Measurements from ENCODE around the gene KRT85. TPM values are rescaled to one million over a fixed set of nuclear protein-coding genes. Genes with fewer than 3 reads are reported as not detected.
A peak's percentile ranks its signal among the peaks of the same experiment; 100 is the strongest.

KRT85 gene
- total and polyA plus RNA-seq, 2 of the 13 experiments (the other 11 are each of a cell fraction or from before 2014, with no cell fraction given), result not detected

- no peak for TF ChIP-seq ZNF597 (CRISPR knock-in tag; IDR thresholded peaks at IDR 0.05)
- no peak for TF ChIP-seq ZFP36L2 (CRISPR knock-in tag; IDR thresholded peaks at IDR 0.05)
- no peak for TF ChIP-seq MEIS1 (CRISPR knock-in tag; IDR thresholded peaks at IDR 0.05; ENCODE audit: borderline replicate concordance)
- TF ChIP-seq TSC22D2 (CRISPR knock-in tag; IDR thresholded peaks at IDR 0.05; ENCODE audit: borderline replicate concordance), result no peak
- no peak for TF ChIP-seq ZNF431 (CRISPR knock-in tag; IDR thresholded peaks at IDR 0.05; ENCODE audit: borderline replicate concordance, low read depth)
- TF ChIP-seq SRSF9 (IDR thresholded peaks at IDR 0.05; ENCODE audit: borderline replicate concordance, insufficient read depth, low read depth, low read length, poor library complexity, severe bottlenecking), result no peak
- no peak for TF ChIP-seq ZMAT5 (CRISPR knock-in tag; IDR thresholded peaks at IDR 0.05; ENCODE audit: borderline replicate concordance, low read depth)
- TF ChIP-seq ZNF724P (CRISPR knock-in tag; IDR thresholded peaks at IDR 0.05; ENCODE audit: borderline replicate concordance), result no peak
- no peak for TF ChIP-seq ELF3 (CRISPR knock-in tag; IDR thresholded peaks at IDR 0.05)
- TF ChIP-seq PHF8 (CRISPR knock-in tag; IDR thresholded peaks at IDR 0.05), result no peak
- TF ChIP-seq ZNF10 (CRISPR knock-in tag; IDR thresholded peaks at IDR 0.05; ENCODE audit: borderline replicate concordance, low read depth), result no peak
- TF ChIP-seq KDM1A (CRISPR knock-in tag; IDR thresholded peaks at IDR 0.05), result 0 out of 2 replicates have a peak, but pooled peaks have one; percentile 10
- TF ChIP-seq ZNF44 (CRISPR knock-in tag; IDR thresholded peaks at IDR 0.05), result no peak
- no peak; the same call in 1 of the 2 replicates for TF ChIP-seq GATAD2A (CRISPR knock-in tag; IDR thresholded peaks at IDR 0.05)
- TF ChIP-seq MAX (IDR thresholded peaks at IDR 0.05), result no peak
- TF ChIP-seq KLF11 (CRISPR knock-in tag; IDR thresholded peaks at IDR 0.05), result no peak
- TF ChIP-seq HMGXB4 (CRISPR knock-in tag; IDR thresholded peaks at IDR 0.05; ENCODE audit: borderline replicate concordance in 1 of 2, low read depth in 1 of 2), result peak in 1 of 2 experiments; percentile 55; a peak in 1 of 4 replicates
- no peak for TF ChIP-seq FOXP4 (CRISPR knock-in tag; IDR thresholded peaks at IDR 0.05)
- TF ChIP-seq PAF1 (CRISPR knock-in tag; IDR thresholded peaks at IDR 0.05), result no peak
- no peak for TF ChIP-seq TRIM22 (IDR thresholded peaks at IDR 0.05)
- TF ChIP-seq RFX1 (IDR thresholded peaks at IDR 0.05), result no peak
- no peak for TF ChIP-seq ZNF451 (CRISPR knock-in tag; IDR thresholded peaks at IDR 0.05)
Measured at GRCh38 chr12:52327052-52327829, 40.0 kb downstream of the KRT85 start (continued).
